Chondrocyte (in vitro differentiated cells): ENCODE results near the gene EXD2. TPM values are rescaled to one million over a fixed set of nuclear protein-coding genes. Genes with fewer than 3 reads are reported as not detected.
"Not testable (repeated sequence)": the region's sequence is repeated elsewhere in the genome, so short reads cannot be mapped to it uniquely, and the experiment has no call there.

Experiments used
- DNase-seq: peaks from one replicate; pipeline ENCODE4 v3.0.0; 2021; ENCODE audit warnings: mixed read lengths, low spot score
- H3K27ac Mint-ChIP-seq: one replicate; pipeline ENCODE4 v1.8.0; 2021; ENCODE audit warnings: mild to moderate bottlenecking, moderate library complexity, mixed read lengths; ENCODE audit not compliant: unreplicated experiment
- H3K27me3 Mint-ChIP-seq: 2 replicates; pipeline ENCODE4 v1.8.0; 2021; ENCODE audit warnings: low read depth, mixed read lengths
- H3K36me3 Mint-ChIP-seq: 2 replicates; pipeline ENCODE4 v1.8.0; 2021; ENCODE audit warnings: low read depth, mixed read lengths
- H3K4me1 Mint-ChIP-seq: 2 replicates; pipeline ENCODE4 v1.8.0; 2021; ENCODE audit warnings: low read depth, mild to moderate bottlenecking, mixed read lengths
- H3K4me3 Mint-ChIP-seq: one replicate; pipeline ENCODE4 v1.8.0; 2021; ENCODE audit warnings: mild to moderate bottlenecking, moderate library complexity, mixed read lengths; ENCODE audit not compliant: unreplicated experiment
- H3K9me3 Mint-ChIP-seq: 2 replicates; pipeline ENCODE4 v1.8.0; 2021; ENCODE audit warnings: low read depth, mixed read lengths
- CTCF ChIP-seq: fragments of 200-600 bp; sonication (generic); IDR thresholded peaks from 2 replicates; pipeline ENCODE4 v1.5.0; 2021; ENCODE audit warnings: antibody characterized with exemption, mild to moderate bottlenecking, moderate library complexity
- total RNA-seq: library from RNA; stranded (reverse); gene quantifications from 3 replicates; pipeline ENCODE4 v1.2.1, GENCODE V29; 2021

Gene EXD2
- total RNA-seq, 1 donor from 2014 or later: 27.0 TPM

DNA sequence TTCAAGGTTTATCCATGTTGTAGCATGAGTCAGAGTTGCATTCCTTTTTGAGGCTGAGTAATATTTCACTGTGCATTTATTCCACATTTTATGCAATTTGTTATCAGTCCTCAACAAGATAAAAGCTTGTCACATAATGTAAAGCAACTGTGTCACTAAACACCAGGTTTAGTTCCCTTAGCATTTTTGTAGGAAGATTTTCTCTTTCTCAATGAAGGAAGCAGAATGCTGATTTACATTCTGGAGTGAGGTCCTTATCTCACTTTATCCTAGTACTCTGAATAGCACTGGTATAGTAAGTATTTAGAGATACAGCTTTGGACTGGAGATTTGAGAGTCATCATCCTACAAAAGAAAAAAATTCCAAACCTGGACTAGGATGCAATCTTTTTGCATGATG, 9.8 kb upstream of the EXD2 start:
- H3K4me3 Mint-ChIP-seq: no peak overlapping the region
- H3K27ac Mint-ChIP-seq: no peak overlapping the region
- DNase-seq: no peak
- H3K36me3 Mint-ChIP-seq: no peaks in the 10 kb centered on the region
- peaks cover 8% of the 10 kb centered on the region for H3K27me3 Mint-ChIP-seq
- TF ChIP-seq CTCF: no peak
- H3K9me3 Mint-ChIP-seq: no peaks in the 10 kb centered on the region
- peaks cover 3% of the 10 kb centered on the region for H3K4me1 Mint-ChIP-seq

DNA sequence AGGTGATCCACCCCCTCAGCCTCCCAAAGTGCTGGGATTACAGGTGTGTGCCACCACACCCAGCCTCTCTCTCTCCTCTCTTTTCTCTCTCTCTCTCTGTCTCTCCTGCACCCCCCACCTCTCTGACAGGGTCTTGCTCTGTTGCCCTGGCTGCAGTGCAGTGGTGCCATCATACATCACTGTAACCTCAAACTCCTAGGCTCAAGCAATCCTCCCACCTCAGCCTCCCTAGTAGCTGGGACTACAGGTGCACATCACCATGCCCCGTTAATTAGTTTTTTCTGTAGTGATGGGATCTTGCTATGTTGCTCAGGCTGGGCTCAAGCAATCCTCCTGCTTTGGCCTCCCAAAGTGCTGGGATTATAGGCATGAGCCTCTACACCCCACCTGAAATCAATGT, 8.7 kb upstream of the EXD2 start:
- H3K9me3 Mint-ChIP-seq, H3K4me3 Mint-ChIP-seq, H3K27ac Mint-ChIP-seq, H3K27me3 Mint-ChIP-seq, H3K36me3 Mint-ChIP-seq, DNase-seq, H3K4me1 Mint-ChIP-seq: not testable (repeated sequence)

- H3K9me3 Mint-ChIP-seq: no peaks in the 10 kb centered on the region
- peaks cover 2% of the 10 kb centered on the region for H3K27me3 Mint-ChIP-seq
- DNase-seq: no peak
- TF ChIP-seq CTCF: no peak
- H3K36me3 Mint-ChIP-seq: no peaks in the 10 kb centered on the region
- H3K4me3 Mint-ChIP-seq: no peak overlapping the region
- no peak overlapping the region for H3K27ac Mint-ChIP-seq
- H3K4me1 Mint-ChIP-seq: peaks cover 3% of the 10 kb centered on the region
Measured at GRCh38 chr14:69183735-69184134, 7.6 kb upstream of the EXD2 start.

- H3K4me1 Mint-ChIP-seq: peaks cover 18% of the 10 kb centered on the region
- no peak for DNase-seq
- H3K27me3 Mint-ChIP-seq: no peaks in the 10 kb centered on the region
- no peaks in the 10 kb centered on the region for H3K9me3 Mint-ChIP-seq
- TF ChIP-seq CTCF: no peak
- H3K36me3 Mint-ChIP-seq: no peaks in the 10 kb centered on the region
- H3K4me3 Mint-ChIP-seq: no peak overlapping the region
- H3K27ac Mint-ChIP-seq: no peak overlapping the region
Measured at GRCh38 chr14:69190191-69190590, 1.1 kb upstream of the EXD2 start.

DNA sequence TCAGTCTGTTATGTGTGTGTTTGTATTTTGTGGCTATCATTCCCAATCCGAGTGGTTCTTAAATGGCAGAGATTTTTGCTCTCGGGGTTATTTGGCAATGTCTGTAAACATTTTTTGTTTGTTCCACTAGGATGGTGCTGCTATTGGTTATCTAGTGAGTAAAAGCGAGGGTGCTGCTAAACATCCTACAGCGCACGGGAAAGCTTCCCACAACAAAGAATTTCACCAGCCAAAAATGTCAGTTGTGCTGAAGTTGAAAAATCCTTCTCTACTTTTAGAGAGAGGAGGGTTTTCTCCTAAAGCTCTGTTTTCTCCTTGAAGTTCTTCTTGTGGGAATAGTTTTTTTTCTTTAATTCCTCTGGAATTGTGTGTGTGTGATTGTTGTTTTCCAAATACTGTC, 2.4 kb downstream of the EXD2 start:
- no peak for TF ChIP-seq CTCF
- no peak overlapping the region for H3K27ac Mint-ChIP-seq
- H3K4me1 Mint-ChIP-seq: peaks cover 22% of the 10 kb centered on the region
- no peaks in the 10 kb centered on the region for H3K27me3 Mint-ChIP-seq
- no peak overlapping the region for H3K4me3 Mint-ChIP-seq
- H3K36me3 Mint-ChIP-seq: no peaks in the 10 kb centered on the region
- no peaks in the 10 kb centered on the region for H3K9me3 Mint-ChIP-seq
- no peak for DNase-seq

DNA sequence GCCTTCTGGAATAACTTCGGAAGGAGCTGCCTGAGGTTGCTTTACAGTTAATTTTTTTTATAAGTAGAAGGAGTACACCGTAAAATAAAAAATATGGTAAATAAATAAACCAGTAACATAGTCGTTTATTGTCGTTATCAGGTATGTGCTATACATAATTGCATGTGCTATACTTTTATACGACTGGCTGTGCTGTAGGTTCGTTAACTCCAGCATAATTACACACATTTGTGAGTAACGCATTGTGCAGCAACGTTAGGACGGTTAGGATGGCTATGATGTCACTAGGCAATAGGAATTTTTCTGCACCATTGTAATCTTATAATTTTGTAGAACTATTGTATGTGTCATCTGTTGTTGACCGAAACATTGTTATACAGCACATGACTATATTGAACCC, 8.5 kb downstream of the EXD2 start:
- Mint-ChIP-seq H3K27ac (no peak overlapping the region), H3K4me1 (peaks cover 4% of the 10 kb centered on the region), H3K9me3 (no peaks in the 10 kb centered on the region), H3K36me3 (no peaks in the 10 kb centered on the region), H3K4me3 (no peak overlapping the region), H3K27me3 (no peaks in the 10 kb centered on the region)
- TF ChIP-seq CTCF: no peak
- DNase-seq: no peak
